Nephron (organoid): Measurements from ENCODE around the gene NACC1.

Source experiments
- H3K27ac Mint-ChIP-seq, 3 experiments: 2 replicates each; pipeline ENCODE4 v1.8.0; 2020; ENCODE audit warnings: mixed read lengths in 3 of 3, mild to moderate bottlenecking in 2 of 3, moderate library complexity in 1 of 3
- H3K27me3 Mint-ChIP-seq: 2 replicates; pipeline ENCODE4 v1.8.0; 2021; ENCODE audit warnings: low read depth, mild to moderate bottlenecking, moderate library complexity, mixed read lengths
- H3K36me3 Mint-ChIP-seq: 2 replicates; pipeline ENCODE4 v1.8.0; 2020; ENCODE audit warnings: low read depth, mixed read lengths
- H3K4me1 Mint-ChIP-seq: 2 replicates; pipeline ENCODE4 v1.8.0; 2020; ENCODE audit warnings: mixed read lengths
- H3K4me3 Mint-ChIP-seq, 3 experiments: 2 replicates each; pipeline ENCODE4 v1.8.0; 2020; ENCODE audit warnings: mild to moderate bottlenecking in 3 of 3, mixed read lengths in 3 of 3, moderate library complexity in 2 of 3
- H3K9me3 Mint-ChIP-seq: 2 replicates; pipeline ENCODE4 v1.8.0; 2020; ENCODE audit warnings: mixed read lengths
- CTCF ChIP-seq, 3 experiments: fragments of 200-600 bp; sonication (generic); IDR thresholded peaks; one replicate each; pipeline ENCODE4 v1.5.0; 2021; ENCODE audit warnings: antibody characterized with exemption in 3 of 3; ENCODE audit not compliant: unreplicated experiment in 3 of 3

The NACC1 gene

GRCh38 chr19:13132471-13133180, 14.6 kb downstream of the NACC1 start:
- no peaks in the 10 kb centered on the region for H3K4me1 Mint-ChIP-seq
- TF ChIP-seq CTCF (IDR thresholded peaks at IDR 0.05; ENCODE audit: unreplicated experiment in 3 of 3): no peak
- peaks cover 18% of the 10 kb centered on the region for H3K36me3 Mint-ChIP-seq
- H3K27me3 Mint-ChIP-seq: no peaks in the 10 kb centered on the region
- no peaks in the 10 kb centered on the region for H3K9me3 Mint-ChIP-seq
- no peak overlapping the region for H3K4me3 Mint-ChIP-seq
- no peak overlapping the region for H3K27ac Mint-ChIP-seq

GRCh38 chr19:13133241-13133870, 15.3 kb downstream of the NACC1 start:
- Mint-ChIP-seq H3K27me3 (no peaks in the 10 kb centered on the region), H3K4me3 (no peak overlapping the region), H3K4me1 (no peaks in the 10 kb centered on the region), H3K27ac (no peak overlapping the region), H3K36me3 (peaks cover 23% of the 10 kb centered on the region), H3K9me3 (no peaks in the 10 kb centered on the region)
- TF ChIP-seq CTCF (IDR thresholded peaks at IDR 0.05; ENCODE audit: unreplicated experiment in 3 of 3): no peak

GRCh38 chr19:13134626-13135025, 16.6 kb downstream of the NACC1 start:
- TF ChIP-seq CTCF (IDR thresholded peaks at IDR 0.05; ENCODE audit: unreplicated experiment in 3 of 3): no peak
- no peak overlapping the region for H3K4me3 Mint-ChIP-seq
- H3K27me3 Mint-ChIP-seq: no peaks in the 10 kb centered on the region
- peaks cover 28% of the 10 kb centered on the region for H3K36me3 Mint-ChIP-seq
- H3K4me1 Mint-ChIP-seq: no peaks in the 10 kb centered on the region
- H3K9me3 Mint-ChIP-seq: no peaks in the 10 kb centered on the region
- no peak overlapping the region for H3K27ac Mint-ChIP-seq

GRCh38 chr19:13135068-13136062, 17.3 kb downstream of the NACC1 start:
- TF ChIP-seq CTCF (IDR thresholded peaks at IDR 0.05; ENCODE audit: unreplicated experiment in 3 of 3): no peak
- H3K9me3 Mint-ChIP-seq: no peaks in the 10 kb centered on the region
- H3K4me3 Mint-ChIP-seq: no peak overlapping the region
- no peak overlapping the region for H3K27ac Mint-ChIP-seq
- H3K27me3 Mint-ChIP-seq: no peaks in the 10 kb centered on the region
- H3K36me3 Mint-ChIP-seq: peaks cover 28% of the 10 kb centered on the region
- H3K4me1 Mint-ChIP-seq: no peaks in the 10 kb centered on the region

- Mint-ChIP-seq H3K9me3 (no peaks in the 10 kb centered on the region), H3K27ac (no peak overlapping the region), H3K4me3 (no peak overlapping the region), H3K36me3 (peaks cover 32% of the 10 kb centered on the region), H3K4me1 (no peaks in the 10 kb centered on the region), H3K27me3 (no peaks in the 10 kb centered on the region)
- no peak for TF ChIP-seq CTCF (IDR thresholded peaks at IDR 0.05; ENCODE audit: unreplicated experiment in 3 of 3)
These were observed 19.3 kb downstream of the NACC1 start for GRCh38 chr19:13137290-13137794.
